HK-2 (cell line): ENCODE data around the gene BLMH.

Experiments used
- DNase-seq: peaks from one replicate; pipeline ENCODE4 v3.0.0-alpha.2; 2018; ENCODE audit not compliant: unreplicated experiment

The BLMH gene

DNA sequence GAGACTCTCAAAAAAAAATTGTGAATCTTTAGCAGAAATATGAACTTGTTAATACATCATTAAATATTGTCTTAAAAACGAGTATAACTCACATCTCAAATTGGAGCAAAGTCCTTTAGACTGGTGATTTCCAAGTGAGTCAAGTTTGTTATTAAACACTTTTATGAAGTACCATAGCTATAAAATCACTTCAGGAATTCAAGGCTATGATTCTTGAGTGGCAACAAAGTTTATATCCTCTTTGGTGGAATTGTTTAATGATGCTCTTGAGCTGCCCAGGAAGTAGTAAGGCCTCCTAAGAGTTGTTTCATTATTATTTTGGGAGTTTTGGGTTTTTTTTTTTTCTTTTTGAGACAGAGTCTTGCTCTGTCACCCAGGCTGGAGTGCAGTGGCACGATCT lies 16.7 kb upstream of the BLMH start:
- no peak for DNase-seq

DNA sequence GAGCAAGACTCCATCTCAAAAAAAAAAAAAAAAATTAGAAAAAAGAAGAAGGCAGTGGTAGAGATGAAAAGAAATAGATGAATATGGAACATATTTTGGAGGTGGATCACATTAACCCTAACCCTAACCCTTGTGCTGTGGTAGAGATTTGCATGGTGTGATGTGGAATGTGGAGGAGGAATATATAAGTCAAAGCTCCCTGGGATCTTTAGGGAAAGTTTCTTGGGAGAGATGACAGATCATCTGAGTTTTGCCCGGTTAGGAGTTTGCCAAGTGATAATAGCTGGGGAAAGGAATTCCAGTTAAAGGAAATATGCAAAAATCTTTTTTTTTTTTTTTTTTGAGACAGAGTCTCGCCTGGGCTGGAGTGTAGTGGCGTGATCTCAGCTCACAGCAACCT lies 13.0 kb upstream of the BLMH start:
- DNase-seq: no peak

DNA sequence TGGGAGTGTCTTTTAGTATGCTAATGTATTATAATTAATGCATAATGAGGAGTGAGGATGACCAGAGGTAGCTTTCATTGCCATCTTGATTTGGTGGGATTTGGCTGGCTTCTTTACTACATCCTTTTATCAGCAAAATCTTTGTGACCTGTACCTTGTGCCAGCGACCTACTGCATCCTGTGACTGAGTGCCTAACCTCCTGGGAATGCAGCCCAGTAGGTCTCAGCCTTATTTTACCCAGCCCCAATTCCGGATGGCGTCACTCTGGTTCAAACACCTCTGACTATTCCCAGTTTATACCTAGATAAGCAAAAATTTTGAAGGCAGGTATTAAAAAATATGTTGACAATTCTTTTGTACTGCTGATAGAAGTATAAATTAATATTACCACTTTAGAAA lies 10.5 kb upstream of the BLMH start:
- DNase-seq: no peak

DNA sequence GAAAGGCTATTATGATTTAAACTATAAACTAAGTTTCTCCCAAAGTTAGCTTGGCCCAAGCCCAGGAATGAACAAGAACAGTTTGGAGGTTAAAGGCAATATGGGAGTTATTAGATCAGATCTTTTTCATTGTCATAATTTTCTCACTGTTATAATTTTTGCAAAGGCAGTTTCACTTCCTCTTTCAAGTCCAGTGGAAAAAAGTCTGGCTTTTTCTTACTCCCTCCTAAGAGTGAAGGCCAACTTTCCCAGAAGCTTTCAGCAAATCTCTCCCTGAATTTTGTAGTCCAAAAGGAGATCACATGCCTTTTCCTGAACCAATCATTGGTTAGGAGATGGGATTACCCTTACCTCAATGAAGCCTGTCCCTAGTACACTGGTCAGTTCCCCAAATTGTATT lies 9.1 kb upstream of the BLMH start:
- DNase-seq: no peak

DNA sequence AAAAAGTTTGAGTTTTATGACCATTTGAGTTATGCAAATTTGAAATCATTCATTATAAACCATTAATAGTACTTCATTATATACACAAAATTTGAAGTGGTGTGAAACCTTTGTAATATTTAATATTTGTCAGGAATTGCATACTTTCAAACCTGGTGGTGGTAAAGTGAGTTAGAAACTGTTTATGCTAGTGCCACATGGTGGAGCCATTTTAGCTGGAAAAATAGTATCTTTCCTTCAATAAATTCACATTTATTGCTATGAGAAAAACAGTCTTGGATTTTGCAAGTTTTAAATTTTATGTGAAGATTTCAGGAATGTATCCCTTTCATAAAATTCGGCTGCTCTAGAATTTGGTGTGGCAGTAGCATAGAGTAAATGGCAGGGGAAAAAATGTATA lies 7.3 kb upstream of the BLMH start:
- DNase-seq: no peak

DNA sequence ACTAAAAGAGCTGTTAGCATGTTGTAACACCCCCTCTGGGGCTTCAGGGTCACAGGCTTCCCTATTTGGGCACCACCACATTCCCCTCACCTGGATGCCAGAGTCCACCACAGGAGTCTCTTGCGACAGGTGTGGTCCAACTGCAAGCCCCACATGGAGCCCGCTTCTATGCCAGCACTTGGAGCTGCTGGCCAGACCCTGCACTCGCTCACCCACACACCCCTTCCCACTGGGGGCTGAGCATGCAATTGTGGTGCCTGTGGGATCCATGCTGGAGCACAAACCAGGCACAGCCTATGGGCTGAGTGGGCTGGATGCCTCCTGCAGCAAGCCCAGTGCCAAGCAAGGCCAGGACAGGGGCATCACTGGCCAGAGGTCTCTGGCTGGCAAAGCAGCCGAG lies 6.0 kb upstream of the BLMH start:
- no peak for DNase-seq

DNA sequence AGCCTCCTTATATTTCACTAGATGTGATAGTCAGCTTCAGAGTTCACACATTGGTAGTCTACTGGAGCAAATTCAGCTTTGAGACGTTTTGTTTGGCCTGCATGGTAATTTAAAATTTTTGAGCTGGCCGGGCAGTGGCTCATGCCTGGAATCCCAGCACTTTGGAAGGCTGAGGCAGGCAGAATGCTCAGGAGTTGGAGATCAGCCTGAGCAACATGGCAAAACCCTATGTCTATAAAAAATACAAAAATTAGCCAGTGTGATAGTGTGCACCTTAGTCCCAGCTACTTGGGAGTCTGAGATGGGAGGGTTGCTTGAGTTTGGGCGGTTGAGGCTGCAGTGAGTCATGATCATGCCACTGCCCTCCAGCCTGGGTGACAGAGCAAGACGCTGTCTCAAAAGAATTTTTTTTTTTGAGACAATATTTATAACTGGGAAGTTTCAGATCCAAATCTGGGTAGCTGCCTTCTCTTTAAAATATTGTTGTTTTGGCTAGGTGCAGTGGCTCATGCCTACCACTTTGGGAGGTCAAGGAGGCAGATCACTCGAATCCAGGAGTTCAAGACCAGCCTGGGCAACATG lies 4.8 kb upstream of the BLMH start:
- DNase-seq: no peak

DNA sequence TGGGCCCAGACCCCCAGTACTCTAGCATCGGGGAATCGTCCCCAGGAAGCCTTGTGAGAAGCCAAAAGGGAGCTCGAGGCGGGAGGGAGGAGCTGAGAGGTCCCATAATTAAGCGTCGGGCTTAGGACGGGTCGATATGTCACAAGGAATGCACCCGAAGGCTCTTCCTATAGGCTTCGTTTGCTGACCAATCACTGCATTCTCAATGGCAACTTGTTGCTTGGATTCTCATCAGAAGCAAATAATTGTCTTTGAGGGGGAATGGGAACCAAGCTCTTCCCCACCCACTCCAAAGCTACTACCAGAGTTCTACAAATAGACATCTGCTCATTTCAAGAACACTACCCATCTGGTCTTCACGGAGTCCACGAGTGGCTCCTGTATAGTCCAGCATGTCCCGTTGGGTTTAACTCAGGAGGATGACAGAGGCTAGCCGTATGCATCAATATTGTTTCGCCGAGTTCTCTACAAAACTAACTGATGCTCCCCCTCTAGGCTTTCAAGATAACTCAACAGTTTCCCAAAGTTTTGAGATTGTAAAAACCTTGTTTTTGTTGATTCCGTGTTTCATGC lies 628 bp upstream of the BLMH start:
- DNase-seq: no peak

DNA sequence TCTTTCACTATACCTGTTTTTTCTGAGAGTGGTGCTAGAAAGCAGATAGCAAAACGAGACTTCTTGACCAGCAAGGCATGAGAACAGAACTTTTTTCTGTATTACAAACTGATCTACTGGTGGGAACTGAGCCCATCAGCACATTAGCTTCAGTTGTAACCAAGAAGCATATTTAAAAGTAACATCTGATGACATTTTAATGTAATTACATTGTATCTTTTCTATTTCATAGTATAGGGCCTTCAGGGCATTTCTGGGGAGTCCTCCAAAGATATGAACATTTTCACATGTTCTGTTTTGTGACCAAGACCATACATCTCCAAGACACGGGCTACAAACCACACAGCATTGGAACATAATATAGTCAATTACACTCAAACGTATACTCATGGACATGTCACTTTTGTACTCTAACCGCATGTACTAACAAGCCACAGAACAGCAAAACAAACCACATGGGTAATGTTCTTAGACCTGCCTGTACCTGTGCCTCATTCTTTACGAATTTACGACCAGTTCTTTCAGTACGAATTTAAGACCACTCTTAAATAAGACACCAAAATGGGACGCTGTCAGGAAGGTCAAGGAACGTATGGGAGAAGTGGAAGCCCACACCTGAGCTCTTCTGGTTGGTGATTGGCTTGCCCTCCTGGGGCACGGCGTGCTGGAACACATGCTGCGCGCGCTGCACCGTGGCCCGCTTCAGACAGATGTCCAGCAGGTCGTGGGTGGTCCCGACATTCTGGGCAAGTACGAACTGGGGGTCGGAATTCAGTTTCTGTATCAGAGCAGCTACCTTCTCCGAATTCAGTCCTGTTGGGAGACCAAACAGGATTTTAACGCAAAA lies 825 bp downstream of the BLMH start:
- peak; percentile 56 for DNase-seq

DNA sequence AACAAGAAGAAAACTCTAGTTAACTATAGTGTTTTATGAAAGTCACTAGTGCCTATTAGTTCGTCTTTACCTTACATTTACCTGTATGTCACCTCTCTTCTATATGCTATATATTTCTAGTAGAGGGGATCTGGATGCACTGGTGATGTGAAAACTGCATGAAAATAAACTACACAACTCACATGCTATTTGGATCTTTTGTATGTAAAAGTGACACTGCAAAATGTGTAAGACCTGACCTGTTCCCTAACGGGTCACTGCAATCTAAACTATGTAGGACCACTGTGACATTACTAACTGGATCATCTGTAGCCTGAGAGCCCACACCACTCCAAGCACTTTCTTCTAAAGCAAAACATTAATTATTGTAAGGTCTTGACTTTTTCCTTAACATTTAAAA lies 1.7 kb downstream of the BLMH start:
- no peak for DNase-seq

DNA sequence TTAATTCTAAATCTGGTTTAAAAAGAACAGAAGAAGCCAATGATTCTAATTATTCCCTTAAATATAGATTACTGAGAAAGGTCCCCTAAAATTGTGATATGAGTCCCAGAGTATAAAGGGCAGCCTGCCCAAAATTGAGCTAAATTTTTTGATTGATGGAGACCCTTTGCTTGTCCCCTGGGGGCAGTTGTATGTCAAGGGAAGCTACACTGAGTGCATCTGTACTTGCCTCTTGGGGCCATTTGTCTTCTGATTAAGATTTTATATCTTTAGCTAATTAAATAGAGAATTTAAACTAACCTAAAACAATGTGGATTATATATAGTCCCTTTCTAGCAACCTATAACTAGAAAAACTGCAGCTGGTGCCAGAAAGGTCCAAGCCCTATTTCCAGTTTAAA lies 12.6 kb downstream of the BLMH start:
- DNase-seq: no peak

DNA sequence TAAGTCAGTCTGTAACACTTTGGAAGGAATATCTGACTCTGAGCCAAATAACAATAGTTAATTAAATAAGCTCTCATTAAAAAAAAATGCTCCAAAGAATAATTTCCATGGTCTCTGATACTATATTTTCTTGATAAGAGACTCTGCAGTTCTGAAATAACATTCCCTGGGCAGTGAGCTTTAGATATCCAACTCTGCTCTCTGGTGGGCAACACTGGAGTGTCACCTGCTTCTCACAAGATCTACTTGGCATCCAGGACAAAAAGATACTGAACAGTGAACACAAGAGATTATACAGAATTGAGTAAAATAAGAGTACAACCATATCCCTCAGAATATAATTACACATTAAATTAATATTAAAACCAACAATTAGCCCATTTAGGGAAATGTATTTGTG lies 13.7 kb downstream of the BLMH start:
- no peak for DNase-seq

DNA sequence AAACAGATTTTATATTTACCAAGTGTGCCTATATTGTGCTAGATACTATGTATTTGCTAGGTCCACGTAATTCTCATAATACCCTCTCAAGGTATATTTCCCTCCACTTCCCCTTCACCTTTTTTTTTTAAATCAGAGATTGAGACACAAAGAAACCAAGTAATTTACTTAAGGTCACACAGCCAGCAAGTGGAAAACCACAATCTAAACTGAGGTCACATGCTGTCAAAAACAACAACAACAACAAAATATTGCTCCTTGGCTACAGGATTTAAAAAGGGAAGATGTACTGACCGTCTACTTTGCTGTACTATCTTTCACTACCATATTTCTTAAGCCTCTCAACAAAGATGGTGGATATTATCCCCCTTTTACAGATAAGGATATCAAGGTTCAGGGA lies 15.8 kb downstream of the BLMH start:
- DNase-seq: no peak

DNA sequence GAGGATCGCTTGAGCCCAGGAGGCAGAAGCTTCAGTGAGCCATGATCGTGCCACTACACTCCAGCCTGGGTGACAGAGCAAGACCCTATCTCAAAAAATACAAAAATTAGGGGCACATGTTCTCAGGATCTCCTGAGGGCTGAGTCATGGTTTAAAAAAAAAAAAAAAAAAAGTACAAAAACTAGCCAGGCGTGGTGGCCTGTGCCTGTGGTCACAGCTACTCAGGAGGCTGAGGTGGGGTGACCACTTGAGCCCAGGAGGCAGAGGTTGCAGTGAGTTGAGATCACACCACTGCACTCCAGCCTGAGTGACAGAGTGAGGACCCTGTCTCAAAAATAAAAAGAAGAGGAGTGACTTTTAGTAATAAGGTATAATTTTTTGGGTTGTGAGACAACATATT lies 16.9 kb downstream of the BLMH start:
- DNase-seq: peak; percentile 34

DNA sequence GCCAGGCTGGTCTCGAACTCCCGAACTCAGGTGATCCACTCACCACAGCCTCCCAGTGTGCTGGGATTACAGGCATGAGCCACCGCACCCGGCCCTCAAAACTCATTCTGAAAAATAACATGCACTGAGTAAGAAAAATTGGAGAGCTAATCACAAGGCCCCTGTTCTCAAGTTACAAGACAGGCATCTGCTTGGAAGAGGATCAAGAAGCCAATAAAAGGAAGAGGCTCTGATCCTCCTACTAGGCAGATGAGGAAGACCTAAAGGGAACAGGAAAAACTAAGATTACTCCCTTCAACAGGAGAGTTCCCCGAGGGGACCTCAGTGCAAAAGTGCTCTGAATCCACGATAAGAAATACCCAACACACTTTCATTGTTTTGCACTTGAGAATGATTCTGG lies 18.4 kb downstream of the BLMH start:
- no peak for DNase-seq

DNA sequence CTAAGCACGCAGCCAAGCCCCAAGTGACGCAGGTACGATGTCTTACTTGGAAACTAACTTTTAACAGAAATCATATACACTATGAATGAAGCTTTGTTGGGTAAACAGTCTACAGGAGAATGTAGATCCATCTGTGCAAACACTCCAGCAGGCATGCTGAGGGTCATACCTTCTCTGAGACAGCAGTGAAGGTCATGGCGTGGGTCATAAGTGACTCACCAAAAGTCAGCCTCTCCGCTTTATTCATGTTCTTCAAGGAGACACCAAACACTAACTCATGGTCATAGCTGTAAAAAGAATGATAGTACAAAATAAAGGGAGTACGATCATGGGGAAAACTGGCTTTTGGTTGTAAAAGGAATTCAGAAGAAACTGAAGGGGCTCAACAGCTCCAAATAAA lies 20.6 kb downstream of the BLMH start:
- DNase-seq: no peak

DNA sequence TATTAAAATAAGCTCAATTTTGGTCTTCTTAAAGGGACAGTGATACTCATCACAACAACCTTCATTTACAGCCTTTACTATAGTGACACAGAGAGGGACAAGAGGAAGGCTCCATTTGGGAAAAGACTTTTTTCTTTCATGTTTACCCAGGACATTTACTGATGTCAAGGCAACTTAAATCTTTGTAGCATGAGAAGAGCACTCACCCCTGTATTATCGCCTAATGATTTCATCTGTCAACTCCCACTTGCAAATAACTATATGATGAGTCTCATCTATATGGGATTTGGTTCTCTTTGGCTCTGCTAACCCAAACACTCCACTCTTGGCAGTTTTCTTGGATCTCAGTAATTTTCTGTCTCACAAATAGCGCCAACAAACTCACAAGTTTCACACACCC lies 24.1 kb downstream of the BLMH start:
- DNase-seq: no peak

DNA sequence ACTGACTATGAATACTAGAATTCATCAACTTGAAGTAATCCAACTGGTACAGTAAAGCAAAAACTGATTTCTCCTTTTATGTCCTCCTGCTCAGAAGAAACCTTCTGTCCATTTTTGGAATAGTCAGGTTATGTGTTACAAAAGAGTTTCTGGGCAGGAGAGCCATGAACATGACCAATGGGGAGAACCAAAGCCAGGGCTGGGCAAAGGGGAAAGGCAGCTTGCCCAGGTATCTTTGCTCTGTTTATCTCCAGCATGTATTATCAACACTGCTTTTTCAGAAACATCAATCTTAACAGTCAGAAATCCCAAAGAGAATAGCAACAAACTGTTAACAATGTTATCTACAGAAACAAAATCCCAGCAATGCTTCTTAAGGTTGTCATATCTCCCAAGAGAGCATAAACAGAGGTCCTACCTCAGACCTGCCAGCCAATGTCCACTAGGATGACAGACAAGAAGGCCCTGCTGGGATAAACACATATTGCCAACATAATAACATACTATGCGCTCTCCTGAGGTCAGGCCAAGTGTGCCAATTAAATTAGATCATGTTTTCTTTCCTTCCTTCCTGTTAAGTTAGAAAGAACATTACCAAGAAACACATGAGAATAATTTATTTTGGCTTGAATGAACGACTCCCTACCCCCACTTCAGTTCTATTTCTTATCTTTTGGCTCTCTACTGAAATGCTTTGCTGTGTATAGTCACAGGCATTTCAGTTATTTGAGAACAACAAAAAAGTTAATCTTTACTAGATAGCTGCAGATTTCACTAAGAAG lies 28.0 kb downstream of the BLMH start:
- no peak for DNase-seq

DNA sequence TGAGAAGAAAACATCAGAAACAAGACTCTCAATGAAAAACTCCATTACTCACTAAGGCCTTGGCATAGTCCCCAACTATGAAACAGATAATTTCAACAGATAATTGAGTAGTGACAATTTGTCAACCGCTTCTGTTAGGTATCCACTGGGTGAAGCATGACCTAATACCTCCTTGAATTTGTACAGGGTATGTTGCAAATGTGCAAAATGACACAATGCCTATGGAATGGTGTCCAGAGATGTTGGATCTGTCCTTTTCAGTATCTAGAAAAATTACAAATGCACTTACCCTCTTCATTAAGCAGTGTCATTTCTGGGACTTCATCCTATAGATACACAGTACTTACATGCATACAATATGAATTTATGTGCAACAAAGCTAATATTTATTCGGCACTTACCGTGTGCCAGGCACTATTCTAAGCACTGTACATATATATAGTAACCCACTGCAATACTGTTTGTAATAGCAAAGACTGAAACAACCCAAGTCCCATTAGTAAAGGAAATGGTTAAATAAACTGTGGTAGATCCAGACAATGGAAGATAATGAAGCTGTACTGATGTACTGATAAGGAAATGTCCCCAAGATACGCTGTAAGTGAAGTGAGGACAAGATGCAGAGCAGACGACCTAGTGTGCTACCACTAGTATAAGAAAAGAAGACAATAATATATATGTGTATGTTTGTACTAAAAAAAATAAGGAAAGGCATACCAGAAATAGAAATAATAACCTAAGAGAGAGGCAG lies 34.8 kb downstream of the BLMH start:
- DNase-seq: no peak

DNA sequence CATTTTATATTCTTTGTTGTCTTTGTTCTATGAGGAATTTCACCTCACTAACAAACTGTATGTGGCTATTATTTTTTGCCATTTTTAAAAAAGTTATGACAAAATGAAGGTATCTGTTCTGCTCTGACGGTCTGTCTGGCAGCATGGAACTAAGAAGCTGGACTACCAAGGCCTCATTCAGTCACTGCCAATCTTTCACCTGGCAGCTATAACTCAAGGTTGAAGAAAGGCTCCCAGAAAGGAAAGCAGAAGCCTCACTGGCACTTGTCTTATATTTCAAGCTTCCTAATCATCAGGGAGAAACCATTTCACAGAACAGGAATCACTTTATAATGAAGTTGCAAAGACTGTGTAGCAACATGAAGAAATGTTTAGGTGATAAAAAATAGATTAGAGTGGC lies 37.6 kb downstream of the BLMH start:
- no peak for DNase-seq

DNA sequence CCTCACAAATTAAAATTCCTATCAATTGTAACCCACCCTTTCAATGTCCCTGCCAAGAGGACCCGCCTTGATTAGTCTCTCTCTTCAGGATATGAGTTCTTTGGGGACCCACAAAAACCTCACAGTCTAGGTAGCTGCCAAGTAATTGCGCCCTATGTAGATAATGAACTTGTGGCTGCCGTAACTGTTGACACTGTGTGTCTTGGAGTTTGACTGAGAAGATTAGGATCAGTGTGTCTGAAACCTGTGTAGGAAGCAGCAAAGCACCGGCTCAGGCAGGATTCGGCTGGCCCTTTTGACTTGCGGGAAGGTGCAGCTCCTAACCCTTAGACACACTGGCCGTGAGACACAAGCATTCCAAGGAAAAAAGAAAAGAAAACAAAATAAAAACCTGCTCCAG lies 38.4 kb downstream of the BLMH start:
- no peak for DNase-seq

DNA sequence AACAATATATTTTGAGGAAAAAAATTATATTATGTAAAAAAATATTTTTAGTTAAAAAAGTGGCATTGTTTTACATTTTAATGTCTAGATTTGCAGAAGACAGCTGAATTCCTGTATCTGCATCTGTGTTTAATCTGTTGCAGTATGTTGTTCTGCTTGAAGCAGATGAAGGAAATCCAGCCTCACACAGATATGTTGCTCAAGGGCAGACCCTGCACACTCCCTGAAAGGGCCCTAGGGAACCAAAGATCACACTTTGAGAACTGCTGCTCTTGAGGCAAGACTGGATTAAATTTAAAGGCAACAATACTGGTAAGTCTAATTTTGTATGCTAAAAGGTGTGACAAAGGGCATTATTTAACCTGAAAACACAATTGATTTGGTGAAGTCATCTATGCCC lies 39.8 kb downstream of the BLMH start:
- no peak for DNase-seq
